Fibroblast of lung (primary cell): ENCODE results near the gene IQGAP2.

Experiments used
- EZH2 ChIP-seq: IDR thresholded peaks from 2 replicates; pipeline ENCODE4 v1.5.1; 2012; ENCODE audit warnings: low read length, control low read depth, mild to moderate bottlenecking; ENCODE audit errors: missing control alignments
- TF ChIP-seq, protein P1 (sequence below), 2 donors: IDR thresholded peaks in 1 of 2; conservative IDR thresholded peaks in 1 of 2; 1 replicate in 1 of 2; 2 replicates in 1 of 2; pipeline ENCODE4 v1.5.1; 2011 to 2012; ENCODE audit warnings: low read length in 2 of 2, control low read depth in 1 of 2, inconsistent platforms in 1 of 2, low read depth in 1 of 2, mild to moderate bottlenecking in 1 of 2

DNA sequence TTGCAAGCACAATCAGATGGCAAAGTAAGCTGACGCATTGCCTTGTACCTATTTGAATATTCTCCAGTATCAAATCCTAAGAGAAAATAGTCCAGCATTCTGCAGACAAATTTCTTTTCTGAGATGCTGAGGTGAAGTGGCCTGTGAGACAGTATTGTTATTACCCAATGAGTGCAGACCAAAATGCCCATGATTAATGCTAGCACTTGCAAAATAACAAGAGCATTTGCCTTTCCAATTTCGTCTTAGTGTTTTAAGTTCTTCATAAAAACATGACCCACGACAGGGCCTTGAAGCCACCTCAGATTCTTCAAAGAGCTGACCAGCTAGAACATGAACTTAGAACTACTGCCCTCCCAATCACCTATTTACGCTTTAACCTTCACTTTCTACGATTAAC is 2.6 kb upstream of the IQGAP2 start:
- TF ChIP-seq, protein P1, sequence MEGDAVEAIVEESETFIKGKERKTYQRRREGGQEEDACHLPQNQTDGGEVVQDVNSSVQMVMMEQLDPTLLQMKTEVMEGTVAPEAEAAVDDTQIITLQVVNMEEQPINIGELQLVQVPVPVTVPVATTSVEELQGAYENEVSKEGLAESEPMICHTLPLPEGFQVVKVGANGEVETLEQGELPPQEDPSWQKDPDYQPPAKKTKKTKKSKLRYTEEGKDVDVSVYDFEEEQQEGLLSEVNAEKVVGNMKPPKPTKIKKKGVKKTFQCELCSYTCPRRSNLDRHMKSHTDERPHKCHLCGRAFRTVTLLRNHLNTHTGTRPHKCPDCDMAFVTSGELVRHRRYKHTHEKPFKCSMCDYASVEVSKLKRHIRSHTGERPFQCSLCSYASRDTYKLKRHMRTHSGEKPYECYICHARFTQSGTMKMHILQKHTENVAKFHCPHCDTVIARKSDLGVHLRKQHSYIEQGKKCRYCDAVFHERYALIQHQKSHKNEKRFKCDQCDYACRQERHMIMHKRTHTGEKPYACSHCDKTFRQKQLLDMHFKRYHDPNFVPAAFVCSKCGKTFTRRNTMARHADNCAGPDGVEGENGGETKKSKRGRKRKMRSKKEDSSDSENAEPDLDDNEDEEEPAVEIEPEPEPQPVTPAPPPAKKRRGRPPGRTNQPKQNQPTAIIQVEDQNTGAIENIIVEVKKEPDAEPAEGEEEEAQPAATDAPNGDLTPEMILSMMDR (conservative IDR thresholded peaks at IDR 0.05 in 1 of 2, IDR thresholded peaks at IDR 0.05 in 1 of 2; ENCODE audit: low read depth in 1 of 2, low read length in 2 of 2) = no peak
- TF ChIP-seq EZH2 = no peak
